Stimulated activated CD8-positive, alpha-beta memory T cell treated with anti-CD3 and anti-CD28 coated beads, Interleukin-12 subunit alpha, Interleukin-12 subunit beta, amount 100 ng/mL, for 24 hours (primary cell): ENCODE results near the gene COQ3.
A peak's percentile ranks its signal among the peaks of the same experiment; 100 is the strongest.

ENCODE experiments used
- DNase-seq: peaks from one replicate; pipeline ENCODE4 v3.0.0-alpha.2; 2020; ENCODE audit errors: extremely low read depth

Gene COQ3

DNA sequence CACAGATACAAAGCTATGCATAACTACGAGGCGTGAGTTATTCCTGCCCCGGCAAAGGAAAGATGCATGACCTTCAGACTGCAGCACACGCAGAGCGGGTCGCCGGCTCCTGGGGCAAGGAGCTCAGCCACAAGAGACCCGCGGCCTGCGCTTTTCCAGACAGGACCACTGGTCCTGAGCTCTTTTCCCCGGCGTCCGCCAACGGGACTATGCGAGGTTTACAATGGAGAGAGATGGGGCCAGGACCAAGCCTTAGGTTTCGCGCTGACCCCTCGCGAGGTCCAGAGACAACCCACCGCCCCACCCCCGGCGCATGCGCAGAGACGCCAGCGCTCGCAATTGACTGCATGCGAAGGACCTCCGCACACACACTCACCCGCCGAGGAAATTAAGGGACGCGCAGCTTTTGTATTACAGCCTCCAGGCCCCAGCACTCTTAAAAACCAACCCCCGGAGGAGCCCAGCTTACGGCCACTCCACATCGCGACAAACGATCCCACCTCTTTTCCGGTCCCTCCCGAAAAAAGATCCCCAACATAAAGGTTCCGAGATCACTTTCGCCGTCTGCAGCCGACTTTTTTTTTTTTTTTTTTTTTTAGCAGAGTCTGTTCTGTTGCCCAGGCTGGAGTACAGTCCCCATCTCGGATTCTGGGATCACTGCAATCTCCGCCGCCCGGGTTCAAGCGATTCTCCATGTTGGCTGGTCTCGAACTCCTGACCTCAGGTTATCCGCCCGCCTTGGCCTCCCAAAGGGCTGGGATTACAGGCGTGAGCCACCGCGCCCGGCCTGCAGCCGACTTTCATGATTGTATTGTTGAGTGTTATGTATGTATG lies at the start of gene COQ3:
TSS of gene COQ3 (minus strand) at position 498 of the 834 bp plus-strand sequence. CDS start at position 482, 16 bp downstream.
- DNase-seq, result peak; percentile 35

- no peak for DNase-seq
These were observed 40.9 kb upstream of the COQ3 start for GRCh38 chr6:99434702-99435530.

DNA sequence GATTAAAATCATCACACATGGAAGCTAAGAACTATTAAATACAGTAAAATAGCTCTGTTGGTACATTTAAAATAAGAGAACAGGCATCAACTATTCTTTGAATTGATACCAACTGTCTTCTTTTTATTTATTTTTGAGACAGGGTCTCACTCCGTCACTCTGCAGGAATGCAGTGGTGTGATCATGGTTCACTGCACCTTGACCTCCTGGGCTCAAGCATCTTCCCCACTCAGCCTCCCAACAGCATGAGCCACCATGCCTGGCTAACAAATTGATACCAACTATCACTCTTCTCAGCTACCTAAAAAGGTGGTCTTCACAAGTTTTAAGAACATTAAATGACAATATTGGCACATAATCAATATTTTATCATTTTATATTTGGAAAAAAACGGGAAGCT lies 38.9 kb upstream of the COQ3 start:
- DNase-seq, result no peak

DNA sequence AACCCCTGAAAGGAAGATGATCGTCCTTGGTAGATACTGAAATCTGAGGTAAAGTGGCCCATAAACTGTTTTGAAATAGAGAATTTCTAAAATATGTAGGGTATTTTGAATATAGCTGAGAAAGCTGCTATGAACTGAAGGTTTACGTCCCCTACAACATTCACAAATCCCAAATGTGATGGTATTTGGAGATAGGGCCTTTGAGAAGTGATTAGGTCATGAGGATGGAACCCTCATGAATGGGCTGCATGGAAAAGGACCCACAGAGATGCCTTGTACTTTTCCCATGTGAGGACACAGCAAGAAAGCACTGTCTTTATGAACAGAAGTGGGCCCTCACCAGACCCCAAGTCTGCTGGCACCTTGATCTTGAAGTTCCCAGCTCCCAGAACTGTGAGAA lies 37.9 kb upstream of the COQ3 start:
- no peak for DNase-seq

DNA sequence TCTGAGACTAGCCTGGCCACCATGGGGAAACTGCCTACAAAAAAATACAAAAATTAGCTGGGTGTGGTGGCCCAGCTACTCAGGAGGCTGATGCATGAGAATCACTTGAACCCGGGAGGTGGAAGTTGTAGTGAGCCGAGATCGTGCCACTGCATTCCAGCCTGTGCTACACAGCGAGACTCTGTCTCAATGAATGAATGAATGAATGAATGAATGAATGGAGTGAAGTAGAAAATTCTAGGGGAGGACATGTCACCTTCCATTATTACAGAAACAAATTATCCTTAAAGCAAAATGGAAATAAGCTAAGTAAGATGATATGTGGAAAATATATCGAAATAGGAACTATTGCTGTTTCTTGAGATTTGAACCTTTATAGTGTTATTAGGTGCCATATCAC lies 34.0 kb upstream of the COQ3 start:
- DNase-seq, result no peak

DNA sequence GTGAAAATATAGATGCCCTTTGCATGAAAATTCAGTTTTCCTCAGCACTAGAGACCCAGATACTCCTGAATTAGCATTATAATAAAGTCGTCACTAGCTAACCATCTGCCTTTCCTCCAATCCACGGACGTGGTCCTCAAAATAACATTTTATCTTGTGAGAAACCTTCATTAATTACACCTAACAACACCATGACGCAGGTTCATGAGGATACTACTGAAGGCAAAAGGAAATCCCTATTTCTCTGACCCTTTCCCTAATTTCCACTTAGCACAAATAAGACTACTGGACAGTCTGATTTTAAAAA lies 32.4 kb upstream of the COQ3 start:
- no peak for DNase-seq

DNA sequence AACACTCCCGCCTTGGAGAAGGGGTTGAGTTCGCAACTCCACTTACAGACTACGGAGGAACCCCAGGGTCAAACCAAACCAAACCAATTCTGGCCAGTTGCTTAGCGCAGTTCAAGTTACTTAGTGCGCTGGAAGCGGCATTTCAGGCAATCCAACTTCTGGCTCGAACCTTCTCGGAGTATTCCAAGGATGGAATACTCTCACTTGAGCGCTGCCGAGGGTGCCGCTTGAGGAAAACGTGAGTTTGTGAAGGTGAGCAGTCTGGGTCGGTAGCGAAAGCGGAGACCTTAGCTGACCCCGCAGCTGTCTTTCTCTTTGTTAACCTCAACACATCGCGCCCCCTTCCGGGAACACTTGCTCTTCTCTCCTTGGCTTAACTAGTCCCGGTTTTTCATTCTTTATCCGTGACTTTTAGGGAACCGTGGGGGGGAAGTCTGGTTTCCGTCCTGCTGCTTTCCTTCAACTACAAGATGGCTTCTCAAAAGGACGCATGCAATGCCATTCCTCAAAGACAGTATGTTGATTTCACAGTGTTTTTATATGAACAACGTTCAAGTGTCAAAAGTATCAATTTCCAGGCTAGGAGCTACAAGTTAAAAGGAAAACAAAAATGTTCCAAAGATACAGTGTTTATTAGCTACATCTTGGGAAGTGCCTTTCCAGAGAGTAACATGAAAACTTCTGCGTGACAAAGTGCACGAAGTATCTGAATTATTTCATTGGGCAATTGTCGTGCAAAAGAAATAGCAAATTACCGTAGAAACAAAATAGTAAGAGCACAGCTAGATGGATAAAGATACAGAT lies 31.9 kb upstream of the COQ3 start:
- DNase-seq, result peak; percentile 31

GRCh38 chr6:99424761-99425646 lies 31.0 kb upstream of the COQ3 start, which contains the start of gene PNISR:
Gene PNISR, minus strand, starts transcription at chr6:99425308. Its CDS starts 10,649 bp downstream, at chr6:99414659.
- DNase-seq, result peak; percentile 67

- no peak for DNase-seq
These were observed 30.0 kb upstream of the COQ3 start for GRCh38 chr6:99424022-99424421.

DNA sequence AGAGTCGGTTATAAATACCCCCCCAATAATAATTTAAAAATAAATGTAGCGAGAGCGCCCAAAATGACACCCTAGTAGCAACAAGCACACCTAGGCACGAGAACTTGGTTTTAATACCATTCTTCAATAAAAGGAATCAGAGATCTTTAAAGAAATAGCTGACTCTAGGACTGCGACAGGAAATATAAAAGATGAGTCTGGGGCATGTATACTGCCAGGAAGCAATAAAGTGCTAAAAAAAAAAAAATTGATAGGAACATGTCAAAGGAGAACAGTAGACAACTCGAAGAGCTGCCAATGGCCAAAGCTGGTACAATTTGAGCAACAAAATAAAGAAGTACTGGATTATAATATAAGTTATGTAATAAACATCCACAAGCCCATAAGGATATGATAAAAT lies 28.9 kb upstream of the COQ3 start:
- no peak for DNase-seq

DNA sequence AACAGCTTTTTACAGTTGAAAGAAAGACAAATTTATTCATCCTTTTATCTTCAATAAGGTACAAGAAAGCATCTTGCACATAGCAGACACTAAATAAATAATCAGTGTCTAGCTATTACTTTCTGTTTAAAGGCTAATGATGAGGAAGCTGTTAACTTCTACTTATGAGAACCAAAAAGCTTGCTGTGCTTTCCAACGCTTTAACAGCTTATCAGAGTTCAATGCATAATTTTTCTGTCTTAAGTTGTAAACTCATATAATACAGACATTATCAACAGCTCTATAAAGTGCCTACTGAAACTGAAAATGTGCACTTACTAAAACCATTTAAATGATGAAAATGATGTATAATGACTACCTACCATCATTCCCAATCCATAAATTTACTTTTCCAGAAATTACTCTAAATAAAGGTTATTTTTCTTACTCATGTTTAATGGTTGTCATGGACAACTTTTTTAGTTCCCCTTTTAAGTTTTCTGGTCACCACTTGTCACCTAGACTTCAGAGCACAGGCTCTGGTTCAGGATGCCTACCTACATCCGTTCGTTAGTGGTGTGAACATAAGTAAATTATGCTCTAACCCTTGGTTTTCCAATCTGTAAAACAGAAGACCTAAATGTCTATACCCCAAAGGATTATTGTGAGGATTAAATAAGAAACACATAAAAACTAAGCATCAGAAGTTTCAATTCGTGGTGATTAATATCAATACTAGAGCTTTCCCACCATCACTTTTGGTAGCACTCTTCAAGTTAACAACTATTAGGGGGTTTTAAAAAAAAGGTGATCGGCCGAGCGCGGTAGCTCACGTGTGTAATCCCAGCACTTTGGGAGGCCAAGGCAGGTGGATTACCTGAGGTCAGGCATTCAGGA lies 23.1 kb upstream of the COQ3 start:
- no peak for DNase-seq

GRCh38 chr6:99416226-99416625 lies 22.2 kb upstream of the COQ3 start:
- no peak for DNase-seq

DNA sequence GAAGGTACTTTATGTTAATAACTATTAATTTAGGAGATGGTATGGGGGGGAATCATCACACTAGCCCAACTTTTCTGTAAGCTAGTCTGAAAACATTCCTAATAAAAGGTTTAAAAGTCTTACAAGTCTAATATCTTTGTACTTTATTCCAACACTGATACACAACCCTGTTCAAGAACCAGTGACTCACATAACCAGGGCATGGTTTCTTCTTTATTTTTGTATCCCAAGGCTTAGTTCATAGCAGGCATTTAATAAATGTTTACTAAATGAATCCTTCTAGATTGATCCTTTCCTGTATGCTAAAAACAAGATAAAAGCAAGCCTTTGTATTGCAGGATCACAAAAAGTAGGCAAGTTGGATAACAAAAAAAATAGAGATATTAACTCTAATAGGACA lies 21.5 kb upstream of the COQ3 start:
- no peak for DNase-seq

GRCh38 chr6:99412065-99412464 lies 18.1 kb upstream of the COQ3 start:
- DNase-seq, result no peak

GRCh38 chr6:99409672-99410071 lies 15.7 kb upstream of the COQ3 start:
- DNase-seq, result no peak

GRCh38 chr6:99407076-99407475 lies 13.1 kb upstream of the COQ3 start:
- no peak for DNase-seq

GRCh38 chr6:99402448-99402847 lies 8.5 kb upstream of the COQ3 start:
- DNase-seq, result no peak

DNA sequence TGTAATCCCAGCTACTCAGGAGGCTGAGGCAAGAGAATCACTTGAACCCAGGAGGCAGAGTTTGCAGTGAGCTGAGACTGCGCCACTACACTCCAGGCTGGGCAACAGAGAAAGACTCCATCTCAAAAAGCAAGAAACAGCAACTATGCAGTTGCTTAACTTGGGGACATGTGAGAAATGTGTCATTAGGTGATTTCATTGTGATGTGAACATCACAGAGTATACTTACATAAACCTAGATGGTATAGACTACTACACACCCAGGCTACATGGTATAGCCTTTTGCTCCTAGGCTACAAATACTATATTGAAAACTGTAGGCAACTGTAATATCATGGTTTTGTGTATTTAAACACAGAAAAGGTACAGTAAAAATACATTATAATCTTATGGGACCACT lies 3.3 kb upstream of the COQ3 start:
- DNase-seq, result no peak

DNA sequence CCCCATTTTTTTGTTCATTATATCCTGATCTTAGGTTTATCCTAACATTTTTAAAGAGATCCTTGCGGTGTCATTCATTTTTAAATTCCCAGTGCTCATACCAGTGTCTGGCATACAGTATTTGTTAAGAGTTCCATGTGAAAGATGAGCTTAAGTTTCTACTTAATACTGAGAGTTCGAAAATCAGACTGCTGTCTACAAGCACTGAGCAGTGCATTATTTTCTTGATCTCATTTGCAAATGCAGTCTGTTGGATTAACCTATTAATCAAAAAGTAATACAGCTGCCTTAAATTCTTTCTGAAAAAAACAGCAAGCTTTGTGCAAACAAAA lies 663 bp downstream of the COQ3 start:
- DNase-seq, result no peak

GRCh38 chr6:99390896-99391295 lies 3.1 kb downstream of the COQ3 start:
- DNase-seq, result no peak
